COR-L47 (cell line): ENCODE measurements around the gene RPP21.

Source experiments
- DNase-seq: peaks from one replicate; lab custom pipeline; 2025; lab: John Stamatoyannopoulos, UW

RPP21 gene

DNA sequence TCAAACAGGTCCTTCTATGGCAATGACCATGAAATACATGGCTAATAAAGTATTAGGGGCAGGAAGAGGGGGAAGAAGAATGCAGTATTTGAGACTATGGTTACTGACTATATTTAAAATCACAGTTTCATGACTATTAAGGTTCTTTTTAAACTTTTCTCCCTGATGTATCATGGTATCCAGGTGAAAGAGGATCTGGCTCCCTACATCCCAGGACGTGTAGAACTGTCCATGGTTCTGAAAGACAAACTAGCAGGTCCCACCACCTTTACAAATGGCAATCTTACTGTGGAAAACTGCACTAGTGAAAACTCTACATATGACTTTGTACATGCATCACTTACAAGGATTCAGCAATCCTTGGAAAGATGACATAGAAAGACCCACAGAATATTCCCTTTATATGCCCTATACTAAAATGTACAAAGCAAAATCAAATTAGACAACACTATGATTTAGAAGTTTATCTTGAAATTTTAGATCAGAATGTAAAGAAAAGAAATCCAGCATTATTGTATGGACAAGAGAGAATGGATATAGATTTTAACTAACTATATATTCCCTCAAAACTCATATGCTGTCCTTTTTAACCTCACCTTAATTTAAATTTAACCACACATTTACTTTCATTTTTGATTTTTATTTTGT lies 33.5 kb downstream of the RPP21 start:
- no peak for DNase-seq

DNA sequence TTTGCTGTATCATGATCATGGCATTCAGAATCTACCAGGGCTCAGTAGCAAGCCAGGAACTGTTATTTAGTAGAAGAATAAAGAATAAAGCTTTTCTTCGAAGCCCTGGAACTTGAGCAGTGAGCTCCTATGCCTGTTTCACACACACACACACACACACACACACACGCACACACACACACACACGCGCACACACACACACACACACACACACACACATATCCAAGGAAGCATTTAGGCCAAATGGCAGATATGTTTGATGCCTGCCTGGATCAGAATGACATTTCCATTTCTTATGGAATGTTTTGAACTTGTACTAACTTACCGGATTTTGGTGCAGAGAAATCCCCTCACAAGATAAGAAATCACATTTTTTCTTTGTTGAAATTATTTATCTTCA lies 35.5 kb downstream of the RPP21 start:
- no peak for DNase-seq

DNA sequence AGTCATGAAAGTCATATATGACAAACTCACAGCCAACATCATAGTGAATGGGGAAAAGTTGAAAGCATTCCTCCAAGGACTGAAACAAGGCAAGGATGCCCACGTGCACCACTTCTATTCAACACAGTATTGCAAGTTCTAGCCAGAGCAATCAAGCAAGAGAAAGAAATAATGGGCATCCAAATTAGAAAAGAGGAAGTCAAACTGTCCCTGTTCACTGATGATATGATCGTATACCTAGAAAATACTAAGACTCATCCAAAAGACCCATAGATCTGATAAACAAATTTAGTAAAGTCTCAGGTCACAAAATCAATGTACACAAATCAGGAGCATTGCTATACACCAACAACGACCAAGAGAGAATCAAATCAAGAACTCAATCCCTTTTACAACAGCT lies 41.2 kb downstream of the RPP21 start:
- DNase-seq, result no peak

DNA sequence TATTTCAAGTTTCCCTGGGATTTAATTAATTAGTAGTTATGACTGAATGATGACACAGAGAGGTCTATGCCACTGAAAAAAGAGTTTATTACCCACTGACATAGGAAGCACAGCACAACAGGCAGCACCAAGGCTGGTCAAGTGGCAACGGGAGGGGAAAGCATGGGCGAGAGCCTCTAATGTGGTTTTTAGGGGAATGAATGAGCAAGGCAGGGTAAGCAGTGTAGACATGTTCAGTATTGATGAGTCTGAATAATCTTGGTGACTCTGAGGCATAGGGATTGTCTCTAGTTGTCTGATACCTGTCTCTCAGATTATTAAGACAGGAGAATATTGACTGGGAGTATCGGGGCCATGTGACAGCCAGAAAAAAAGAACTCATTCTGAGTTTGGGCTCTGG lies 46.3 kb downstream of the RPP21 start:
- DNase-seq, result no peak

GRCh38 chr6:30394139-30394538 lies 49.2 kb downstream of the RPP21 start:
- peak; percentile 65 for DNase-seq
